H1 (cell line): Measurements from ENCODE around the gene FAT2. TPM values are rescaled to one million over a fixed set of nuclear protein-coding genes. Genes with fewer than 3 reads are reported as not detected.

ENCODE experiments used
- CTCF ChIA-PET: fragments of 300-600 bp; sonication (Branson Sonifier 250); formaldehyde crosslinking; loops from one replicate; lab custom pipeline; 2021; ENCODE audit not compliant: partially characterized antibody; lab: Charles Lee
- POLR2A ChIA-PET: fragments of 300-600 bp; sonication (Branson Sonifier 250); formaldehyde crosslinking; loops from one replicate; lab custom pipeline; 2021; ENCODE audit warnings: inconsistent platforms; ENCODE audit not compliant: partially characterized antibody; lab: Charles Lee
- DNase-seq, 2 experiments: peaks; one replicate each; pipeline versions ENCODE4 v3.0.0 to v3.0.0-alpha.2; 2010 to 2022; ENCODE audit warnings: low spot score in 2 of 2, low read depth in 1 of 2, mixed read lengths in 1 of 2
- FAIRE-seq: peaks from 2 replicates; lab custom pipeline; 2011; peaks lifted over from hg19 to GRCh38; lab: Jason Lieb, UNC
- H2AFZ ChIP-seq: 2 replicates; pipeline ENCODE4 v1.8.1; 2012; ENCODE audit warnings: low read length, inconsistent platforms
- H2AK5ac ChIP-seq: 2 replicates; pipeline ENCODE4 v1.6.1; 2013; ENCODE audit warnings: low read depth, low read length
- H2BK120ac ChIP-seq: replicated peaks from 2 replicates; pipeline ENCODE3; 2013; ENCODE audit warnings: low read depth, low read length, inconsistent platforms
- H2BK12ac ChIP-seq: 2 replicates; pipeline ENCODE4 v1.6.1; 2013; ENCODE audit warnings: low read depth, low read length
- H2BK15ac ChIP-seq: 2 replicates; pipeline ENCODE4 v1.6.1; 2013; ENCODE audit warnings: low read length
- H2BK20ac ChIP-seq: 2 replicates; pipeline ENCODE4 v1.6.1; 2013; ENCODE audit warnings: low read length
- H2BK5ac ChIP-seq: 2 replicates; pipeline ENCODE4 v1.6.1; 2013; ENCODE audit warnings: low read depth, low read length
- H3K14ac ChIP-seq: 2 replicates; pipeline ENCODE4 v1.6.1; 2013; ENCODE audit warnings: inconsistent platforms; ENCODE audit not compliant: insufficient read length
- H3K18ac ChIP-seq: 2 replicates; pipeline ENCODE4 v1.6.1; 2013; ENCODE audit warnings: low read length; ENCODE audit errors: extremely low read depth
- H3K23ac ChIP-seq: 2 replicates; pipeline ENCODE4 v1.6.1; 2013; ENCODE audit warnings: inconsistent platforms; ENCODE audit not compliant: insufficient read length
- H3K23me2 ChIP-seq: 2 replicates; pipeline ENCODE4 v1.6.1; 2013; ENCODE audit warnings: low read depth, low read length
- H3K27ac ChIP-seq: 2 replicates; pipeline ENCODE4 v1.6.1; 2011; ENCODE audit warnings: low read depth, low read length, inconsistent platforms
- H3K27me3 ChIP-seq, 4 experiments: replicated peaks in 1 of 4; 1 replicate in 1 of 4; 2 replicates in 3 of 4; pipeline versions ENCODE4 v1.6.1 to v1.8.1; 2011 to 2013; ENCODE audit warnings: low read length in 3 of 4, mild to moderate bottlenecking in 3 of 4, inconsistent platforms in 2 of 4, mixed read lengths in 2 of 4, moderate library complexity in 1 of 4; ENCODE audit not compliant: control insufficient read depth in 3 of 4, insufficient read depth in 3 of 4; ENCODE audit errors: extremely low read depth in 1 of 4
- H3K36me3 ChIP-seq, 4 experiments: 2 replicates each; pipeline versions ENCODE4 v1.6.1 to v1.8.1; 2011 to 2013; ENCODE audit warnings: mild to moderate bottlenecking in 4 of 4, low read length in 3 of 4, moderate library complexity in 2 of 4, control low read depth in 1 of 4, inconsistent platforms in 1 of 4; ENCODE audit not compliant: insufficient read depth in 4 of 4, control insufficient read depth in 2 of 4
- H3K4ac ChIP-seq: replicated peaks from 2 replicates; pipeline ENCODE3; 2013; ENCODE audit warnings: low read length, low read depth, mixed read lengths, inconsistent platforms; ENCODE audit not compliant: insufficient read length
- H3K4me1 ChIP-seq, 4 experiments: replicated peaks in 1 of 4; 1 replicate in 1 of 4; 2 replicates in 3 of 4; pipeline versions ENCODE4 v1.6.1 to v1.8.1; 2011 to 2013; ENCODE audit warnings: low read length in 3 of 4, inconsistent platforms in 2 of 4, mixed read lengths in 1 of 4; ENCODE audit not compliant: insufficient read depth in 4 of 4, control insufficient read depth in 3 of 4
- H3K4me2 ChIP-seq, 2 experiments: 2 replicates each; pipeline versions ENCODE4 v1.6.1 to v1.8.1; 2011 to 2013; ENCODE audit warnings: low read depth in 2 of 2, low read length in 2 of 2, control low read depth in 1 of 2, inconsistent platforms in 1 of 2, mild to moderate bottlenecking in 1 of 2; ENCODE audit not compliant: insufficient read depth in 1 of 2
- H3K4me3 ChIP-seq, 4 experiments: fragments of 200-600, 300-600 bp in 1 of 4; sonication (generic), shearing (Covaris generic), sonication (Bioruptor Twin) in 1 of 4; 2 replicates each; pipeline versions ENCODE4 v1.5.1 to v1.8.1; 2011 to 2016; ENCODE audit warnings: low read length in 4 of 4, low read depth in 3 of 4, control low read depth in 2 of 4, inconsistent platforms in 2 of 4, mild to moderate bottlenecking in 2 of 4, mixed read lengths in 1 of 4, moderate library complexity in 1 of 4; ENCODE audit not compliant: insufficient read depth in 2 of 4; ENCODE audit errors: extremely low read depth in 1 of 4
- H3K56ac ChIP-seq: replicated peaks from 2 replicates; pipeline ENCODE3; 2013; ENCODE audit warnings: low read depth, mild to moderate bottlenecking, mixed read lengths, low read length, inconsistent platforms; ENCODE audit not compliant: insufficient read length
- H3K79me1 ChIP-seq: 2 replicates; pipeline ENCODE4 v1.6.1; 2013; ENCODE audit warnings: low read depth, low read length, control low read depth
- H3K79me2 ChIP-seq, 2 experiments: 2 replicates each; pipeline versions ENCODE4 v1.6.1 to v1.8.1; 2012 to 2013; ENCODE audit warnings: low read length in 2 of 2, mild to moderate bottlenecking in 2 of 2, inconsistent platforms in 1 of 2; ENCODE audit not compliant: insufficient read depth in 2 of 2, control insufficient read depth in 1 of 2
- H3K9ac ChIP-seq, 4 experiments: replicated peaks in 1 of 4; 1 replicate in 1 of 4; 2 replicates in 3 of 4; pipeline versions ENCODE4 v1.6.1 to v1.8.1; 2011 to 2013; ENCODE audit warnings: low read depth in 3 of 4, low read length in 3 of 4, control low read depth in 2 of 4, mild to moderate bottlenecking in 2 of 4, moderate library complexity in 2 of 4, inconsistent platforms in 1 of 4; ENCODE audit errors: extremely low read depth in 1 of 4
- H3K9me3 ChIP-seq, 2 experiments: 2 replicates each; pipeline versions ENCODE4 v1.6.1 to v1.8.1; 2012 to 2013; ENCODE audit warnings: mild to moderate bottlenecking in 2 of 2, moderate library complexity in 2 of 2, control low read depth in 1 of 2, inconsistent platforms in 1 of 2, low read depth in 1 of 2, low read length in 1 of 2, mixed read lengths in 1 of 2; ENCODE audit not compliant: insufficient read depth in 2 of 2
- H4K20me1 ChIP-seq, 2 experiments: replicated peaks in 1 of 2; 2 replicates each; pipeline versions ENCODE3 to v1.8.1; 2011 to 2013; ENCODE audit warnings: inconsistent platforms in 2 of 2, low read length in 2 of 2, mild to moderate bottlenecking in 1 of 2; ENCODE audit not compliant: insufficient read depth in 2 of 2, control insufficient read depth in 1 of 2
- H4K5ac ChIP-seq: 2 replicates; pipeline ENCODE4 v1.6.1; 2013; ENCODE audit warnings: low read length, low read depth, mixed read lengths, inconsistent platforms; ENCODE audit not compliant: insufficient read length
- H4K8ac ChIP-seq: 2 replicates; pipeline ENCODE4 v1.8.0; 2013; ENCODE audit warnings: mild to moderate bottlenecking, moderate library complexity, low read length, inconsistent platforms; ENCODE audit not compliant: insufficient read depth; ENCODE audit errors: extremely low read depth
- H4K91ac ChIP-seq: replicated peaks from 2 replicates; pipeline ENCODE3; 2013; ENCODE audit warnings: low read length, mixed read lengths, inconsistent platforms; ENCODE audit not compliant: insufficient read length
- BRCA1 ChIP-seq: IDR thresholded peaks from 2 replicates; pipeline ENCODE4 v1.6.1; 2012; ENCODE audit warnings: low read depth, low read length, improper control_type of control experiment
- WGBS, 2 experiments: shearing (Covaris generic) in 1 of 2; methylation state at CpG; one replicate each; pipeline versions ENCODE4 v1.1.6 to v1.1.7; 2013 to 2015; ENCODE audit warnings: low lambda C conversion rate in 2 of 2, mixed read lengths in 2 of 2, inconsistent platforms in 1 of 2, low coverage in 1 of 2, missing lambda C conversion rate in 1 of 2; ENCODE audit not compliant: insufficient replicate concordance in 2 of 2, insufficient coverage in 1 of 2, insufficient read length in 1 of 2; ENCODE audit errors: extremely low coverage in 1 of 2, missing lambda C conversion rate in 1 of 2; 5-methylcytosine and 5-hydroxymethylcytosine counted together
- polyA plus RNA-seq, 7 experiments: library from polyadenylated mRNA; depleted of rRNA in 3 of 7; stranded (reverse) in 5 of 7; unstranded in 2 of 7; fragments of >200 nt in 5 of 7; fragments of 200-250 nt in 2 of 7; gene quantifications; 1 replicate in 5 of 7; 2 replicates in 1 of 7; 4 replicates in 1 of 7; pipeline versions ENCODE4 v1.2.1 to v1.2.3, GENCODE V29; 2011 to 2013; ENCODE audit warnings: missing spikeins in 2 of 7, mixed read lengths in 2 of 7
- total RNA-seq: library from RNA; stranded (reverse); fragmentation: NEBNext Ultra II Directional; extraction: Animal tissue kit (Norgen Biotek cat#: 25700); gene quantifications from 2 replicates; pipeline ENCODE4 v1.2.1, GENCODE V29; 2021

Gene FAT2
- total and polyA plus RNA-seq, 2 of the 8 experiments (the other 6 are each of a cell fraction or from before 2014, with no cell fraction given) = 0.12 to 0.30 TPM

DNA sequence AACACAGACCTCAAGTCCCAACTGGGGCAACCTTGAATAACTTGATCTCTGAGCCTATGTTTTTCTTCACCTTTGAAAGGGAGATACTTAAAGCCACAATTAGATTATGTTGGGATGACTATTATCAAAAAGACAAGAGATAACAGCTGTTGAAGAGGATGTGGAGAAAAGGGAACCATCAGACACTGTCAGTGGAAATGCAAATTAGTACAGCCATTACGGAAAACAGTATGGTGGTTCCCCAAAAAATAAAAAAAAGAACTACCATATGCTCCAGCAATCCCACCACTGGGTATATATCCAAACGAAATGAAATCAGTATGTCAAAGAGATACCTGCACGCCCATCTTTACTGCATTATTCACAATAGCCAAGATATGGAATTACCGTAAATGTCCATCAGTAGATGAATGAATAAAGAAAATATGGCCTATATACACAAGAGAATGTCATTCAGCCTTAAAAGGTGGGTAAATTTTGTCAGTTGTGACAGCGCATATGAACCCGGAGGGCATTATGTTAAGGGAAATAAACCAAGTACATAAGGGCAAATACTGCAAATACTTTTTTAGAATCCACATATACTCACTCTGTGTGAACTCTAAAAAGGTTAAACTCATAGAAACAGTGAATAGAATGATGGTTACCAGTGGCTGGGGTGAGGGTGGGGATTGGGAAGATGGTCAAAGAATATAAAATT, 12.7 kb downstream of the FAT2 start:
- Histone ChIP-seq H3K79me2 (no peaks in the 10 kb centered on the region), H3K4me3 (no peak overlapping the region), H2BK5ac (no peak overlapping the region), H3K23ac (no peak overlapping the region), H2BK20ac (no peak overlapping the region), H4K20me1 (no peaks in the 10 kb centered on the region), H3K9me3 (no peaks in the 10 kb centered on the region), H2AFZ (no peak overlapping the region), H3K36me3 (no peaks in the 10 kb centered on the region), H3K4ac (no peak overlapping the region), H2BK15ac (no peak overlapping the region), H3K14ac (no peak overlapping the region), H3K18ac (no peak overlapping the region), H4K5ac (no peak overlapping the region), H3K79me1 (no peaks in the 10 kb centered on the region), H3K9ac (no peak overlapping the region), H2AK5ac (no peak overlapping the region), H3K4me1 (peaks cover 0 to 4% (median 2%) of the 10 kb centered on the region in 4 experiments; a peak in 4 of 7 replicates), H2BK120ac (no peak overlapping the region), H3K4me2 (no peak overlapping the region), H3K56ac (no peak overlapping the region), H4K91ac (no peak overlapping the region), H3K23me2 (no peaks in the 10 kb centered on the region), H2BK12ac (no peak overlapping the region), H4K8ac (no peak overlapping the region), H3K27me3 (no peaks in the 10 kb centered on the region), H3K27ac (no peak overlapping the region)
- DNase-seq (no peak), FAIRE-seq (no peak)
- WGBS, 2 experiments = 87% methylated on average over 6 of the region's 6 CpGs; no CpG with 5 or more reads in 1 of the 2 experiments
- ChIA-PET POLR2A (interaction anchor here (1.4 kb wide), 1 partner anchor 41 kb away, joined by 5 read pairs; no protein-coding TSS in a partner anchor), CTCF (interaction anchor here (0.9 to 1.7 kb wide), 2 partner anchors 11 to 18 kb away, joined by 3 to 4 read pairs; no protein-coding TSS in a partner anchor)
- TF ChIP-seq BRCA1 = no peak
